GM12878 (cell line): ENCODE data around the gene GNAZ. TPM values are rescaled to one million over a fixed set of nuclear protein-coding genes. Genes with fewer than 3 reads are reported as not detected.

ENCODE experiments used
- ATAC-seq: fragments of 200-7000 bp; cut with Tn5 transposase; 3 replicates; pipeline ENCODE4 v1.9.1; 2020; ENCODE audit warnings: mild to moderate bottlenecking, moderate library complexity
- BruUV-seq: library from RNA; stranded (reverse); fragments of 400-500 nt; replicated peaks from 2 replicates; lab custom pipeline; 2021; lab: Mats Ljungman, UMichigan
- CTCF ChIA-PET: fragments of 300-600 bp; sonication (Branson Sonifier 250); formaldehyde crosslinking; extraction: SDS; loops from one replicate; lab custom pipeline; 2021; ENCODE audit warnings: inconsistent platforms; lab: Yijun Ruan, JAX
- POLR2A ChIA-PET: fragments of 350-600 bp; formaldehyde crosslinking; extraction: SDS; loops from one replicate; lab custom pipeline; 2021; ENCODE audit warnings: inconsistent platforms; lab: Charles Lee
- RAD21 ChIA-PET: fragments of 300-600 bp; sonication (Branson Sonifier 250); formaldehyde crosslinking; loops from one replicate; lab custom pipeline; 2023; ENCODE audit warnings: antibody characterized with exemption; ENCODE audit not compliant: unreplicated experiment; lab: Charles Lee
- SMC1A ChIA-PET: fragments of 300-600 bp; sonication (Branson Sonifier 250); formaldehyde crosslinking; loops from one replicate; lab custom pipeline; 2023; ENCODE audit not compliant: unreplicated experiment, uncharacterized antibody; lab: Charles Lee
- DNase-seq: peaks from one replicate; pipeline ENCODE4 v3.0.0-alpha.2; 2011; ENCODE audit warnings: low read depth, low spot score
- FAIRE-seq: peaks from 3 replicates; lab custom pipeline; 2011; peaks lifted over from hg19 to GRCh38; lab: Jason Lieb, UNC
- H2AFZ ChIP-seq: 2 replicates; pipeline ENCODE4 v1.6.0; 2011; ENCODE audit warnings: low read depth, low read length, control low read depth; ENCODE audit not compliant: control insufficient read depth
- H3K27ac ChIP-seq: 2 replicates; pipeline ENCODE4 v1.5.1; 2011; ENCODE audit warnings: control low read depth; ENCODE audit not compliant: control insufficient read depth, insufficient read depth
- H3K27me3 ChIP-seq, 2 experiments: replicated peaks in 1 of 2; 2 replicates each; pipeline versions ENCODE4 v1.6.0 to v1.6.1; 2011; ENCODE audit warnings: low read length in 1 of 2; ENCODE audit not compliant: control insufficient read depth in 2 of 2, insufficient read depth in 2 of 2
- H3K36me3 ChIP-seq, 2 experiments: 2 replicates each; pipeline ENCODE4 v1.5.1; 2011; ENCODE audit warnings: low read length in 1 of 2; ENCODE audit not compliant: control insufficient read depth in 2 of 2, insufficient read depth in 2 of 2
- H3K4me1 ChIP-seq: 2 replicates; pipeline ENCODE4 v1.6.1; 2011; ENCODE audit warnings: mild to moderate bottlenecking, low read length, moderate library complexity, mixed read lengths; ENCODE audit not compliant: control insufficient read depth, insufficient read depth
- H3K4me2 ChIP-seq: 2 replicates; pipeline ENCODE4 v1.6.0; 2011; ENCODE audit warnings: control low read depth; ENCODE audit not compliant: control insufficient read depth, insufficient read depth
- H3K4me3 ChIP-seq: fragments of 200-600 bp; sonication (generic); 2 replicates; pipeline ENCODE4 v1.5.1; 2016
- H3K79me2 ChIP-seq: 2 replicates; pipeline ENCODE4 v1.6.0; 2011; ENCODE audit warnings: low read length; ENCODE audit not compliant: control insufficient read depth, insufficient read depth
- H3K9ac ChIP-seq: 2 replicates; pipeline ENCODE4 v1.8.0; 2011; ENCODE audit warnings: low read length, control low read depth, mixed read lengths; ENCODE audit not compliant: control insufficient read depth, insufficient read depth
- H3K9me3 ChIP-seq: replicated peaks from 3 replicates; pipeline ENCODE4 v1.5.1; 2011; ENCODE audit warnings: mild to moderate bottlenecking, low read length; ENCODE audit not compliant: control insufficient read depth, insufficient read depth
- H4K20me1 ChIP-seq: 2 replicates; pipeline ENCODE4 v1.6.0; 2011; ENCODE audit not compliant: control insufficient read depth, insufficient read depth
- POU2F2 ChIP-seq: IDR thresholded peaks from 3 replicates; pipeline ENCODE4 v1.6.1; 2011; ENCODE audit warnings: low read depth, mild to moderate bottlenecking, low read length, borderline replicate concordance
- WGBS: methylation state at CpG from one replicate; pipeline ENCODE4 v1.1.6; 2016; ENCODE audit warnings: low lambda C conversion rate; ENCODE audit not compliant: insufficient replicate concordance, insufficient coverage; ENCODE audit errors: missing lambda C conversion rate; 5-methylcytosine and 5-hydroxymethylcytosine counted together
- in situ Hi-C: fragments of 300-500 bp; cut with MboI; formaldehyde crosslinking; loops from 9 replicates; pipeline ENCODE4 v1.14.3; 2018; ENCODE audit warnings: mixed read lengths
- intact Hi-C: fragments of 100-400 bp; cut with micrococcal nuclease; formaldehyde crosslinking; loops from one replicate; pipeline ENCODE4 v1.14.2; 2022; ENCODE audit not compliant: unreplicated experiment
- polyA plus RNA-seq, 11 experiments: library from polyadenylated mRNA; depleted of rRNA in 4 of 11; unstranded in 6 of 11; stranded (reverse) in 5 of 11; fragments of >200 nt; fragmentation: Nextera tagmentation in 4 of 11; fragmentation: Illumina TruSeq in 1 of 11; extraction: Ambion mirVana in 4 of 11; extraction: Trizol in 1 of 11; gene quantifications; 1 replicate in 1 of 11; 2 replicates in 10 of 11; pipeline versions ENCODE4 v1.2.1 to v1.2.3, GENCODE V29; 2011 to 2016; ENCODE audit warnings: inconsistent platforms in 2 of 11, missing spikeins in 2 of 11, low read depth in 1 of 11
- total RNA-seq, 4 experiments: library from RNA; depleted of rRNA in 3 of 4; stranded (reverse); fragments of >200 nt in 3 of 4; fragmentation: Illumina TruSeq in 1 of 4; extraction: Trizol in 1 of 4; gene quantifications; 2 replicates each; pipeline versions ENCODE4 v1.2.1 to v1.2.3, GENCODE V29; 2013 to 2021
- TF ChIP-seq, protein P1 (sequence below): fragments of 450-650 bp; IDR thresholded peaks from 2 replicates; pipeline ENCODE4 v1.6.1; 2016; ENCODE audit warnings: mild to moderate bottlenecking

GNAZ gene
- total and polyA plus RNA-seq, 10 of the 15 experiments (the other 5 are each of a cell fraction or from before 2014, with no cell fraction given) = 0.09 to 1.0 (median 0.44) TPM; not detected in 1

DNA sequence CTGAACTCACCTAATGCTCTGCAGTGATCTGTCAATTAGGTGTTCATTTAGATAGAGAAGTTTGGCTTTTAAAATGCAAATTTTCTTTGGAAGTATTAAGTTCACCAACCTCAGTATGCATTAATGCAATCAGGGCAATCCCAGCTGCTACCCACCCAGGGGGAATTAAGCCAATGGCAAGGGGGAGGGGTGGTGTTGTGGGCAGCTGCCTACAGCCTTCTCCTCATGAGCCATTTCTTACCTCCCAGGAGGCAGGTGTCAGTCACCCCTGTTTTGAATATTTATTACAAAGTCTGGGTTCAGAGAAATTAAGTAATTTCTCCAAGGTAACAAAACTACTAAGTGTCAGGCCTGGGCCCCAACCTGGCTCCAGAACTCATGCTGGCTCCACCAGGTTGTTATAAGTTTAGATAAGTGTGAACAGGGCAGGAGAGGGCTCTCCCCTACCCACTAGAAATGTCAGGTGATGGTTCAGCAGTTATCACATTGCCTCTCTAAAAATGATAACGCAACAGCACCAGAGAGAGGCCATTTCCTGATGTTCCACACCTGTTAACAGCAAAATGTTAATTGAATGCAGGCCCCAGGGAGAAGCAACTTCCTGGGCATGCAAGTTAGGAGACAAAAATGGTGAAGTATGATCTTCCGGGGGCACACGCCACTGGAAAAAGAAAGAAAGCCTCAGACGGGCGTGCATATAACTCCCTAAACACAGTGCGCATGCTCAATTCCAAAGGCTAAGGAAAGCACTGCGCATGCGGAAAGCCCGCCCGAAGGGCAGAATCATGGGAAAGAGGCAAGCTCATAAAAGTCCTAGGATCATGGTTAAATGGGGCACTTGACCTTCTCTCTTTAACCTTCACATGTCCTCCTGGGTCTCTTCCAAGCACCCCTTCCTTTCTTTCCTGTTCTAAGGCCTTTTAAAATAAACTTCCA lies 35.4 kb upstream of the GNAZ start:
- no peak for DNase-seq
- Histone ChIP-seq H3K79me2 (no peaks in the 10 kb centered on the region), H2AFZ (peak overlapping the region; percentile 60), H3K9me3 (no peaks in the 10 kb centered on the region; the same call in 2 of the 3 replicates), H3K4me3 (no peak overlapping the region), H3K27ac (no peak overlapping the region), H4K20me1 (no peaks in the 10 kb centered on the region), H3K4me2 (no peak overlapping the region), H3K36me3 (no peaks in the 10 kb centered on the region), H3K9ac (no peak overlapping the region), H3K4me1 (peaks cover 13% of the 10 kb centered on the region), H3K27me3 (no peaks in the 10 kb centered on the region)
- WGBS = 44% methylated on average over 10 of the region's 10 CpGs
- no TSS peak for BruUV-seq
- RAD21 ChIA-PET = no interaction called here
- TF ChIP-seq, protein P1, sequence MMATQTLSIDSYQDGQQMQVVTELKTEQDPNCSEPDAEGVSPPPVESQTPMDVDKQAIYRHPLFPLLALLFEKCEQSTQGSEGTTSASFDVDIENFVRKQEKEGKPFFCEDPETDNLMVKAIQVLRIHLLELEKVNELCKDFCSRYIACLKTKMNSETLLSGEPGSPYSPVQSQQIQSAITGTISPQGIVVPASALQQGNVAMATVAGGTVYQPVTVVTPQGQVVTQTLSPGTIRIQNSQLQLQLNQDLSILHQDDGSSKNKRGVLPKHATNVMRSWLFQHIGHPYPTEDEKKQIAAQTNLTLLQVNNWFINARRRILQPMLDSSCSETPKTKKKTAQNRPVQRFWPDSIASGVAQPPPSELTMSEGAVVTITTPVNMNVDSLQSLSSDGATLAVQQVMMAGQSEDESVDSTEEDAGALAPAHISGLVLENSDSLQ = 0 out of 2 replicates have a peak, but pooled peaks have one; percentile 10
- no peak for TF ChIP-seq POU2F2
- intact Hi-C loops (no loop called here), in situ Hi-C loops (no loop called here)
- no peak for ATAC-seq
- no peak for FAIRE-seq
- SMC1A ChIA-PET = interaction anchor here (1.1 to 1.7 kb wide), 6 partner anchors 14 to 133 kb away, joined by 3 to 5 read pairs (median 4); no protein-coding TSS in a partner anchor
- CTCF ChIA-PET = interaction anchor here (1.0 to 3.4 kb wide), 4 partner anchors 12 to 75 kb away, joined by 3 to 20 read pairs (median 4); no protein-coding TSS in a partner anchor
- POLR2A ChIA-PET = no interaction called here
